Testis (tissue), 3 donors: ENCODE measurements around the gene SH3RF2. TPM values are rescaled to one million over a fixed set of nuclear protein-coding genes. Genes with fewer than 3 reads are reported as not detected.
A peak's percentile ranks its signal among the peaks of the same experiment; 100 is the strongest.

ENCODE experiments used
- DNase-seq: peaks from one replicate; pipeline ENCODE4 v3.0.0-alpha.2; 2019
- H3K27ac ChIP-seq, 2 donors: fragments of 200-600 bp; sonication (generic); one replicate each; pipeline ENCODE4 v1.5.1; 2019
- H3K27me3 ChIP-seq: fragments of 200-600 bp; sonication (generic); one replicate; pipeline ENCODE4 v1.5.1; 2019
- H3K36me3 ChIP-seq: fragments of 200-600 bp; sonication (generic); one replicate; pipeline ENCODE4 v1.5.1; 2017; ENCODE audit warnings: low read depth; ENCODE audit errors: missing control alignments
- H3K4me1 ChIP-seq: fragments of 200-600 bp; sonication (generic); one replicate; pipeline ENCODE4 v1.5.1; 2019
- H3K4me3 ChIP-seq, 2 donors: fragments of 200-600 bp; sonication (generic); one replicate each; pipeline ENCODE4 v1.5.1; 2017 to 2019
- H3K9me3 ChIP-seq: fragments of 200-600 bp; sonication (generic); one replicate; pipeline ENCODE4 v1.5.1; 2017
- CTCF ChIP-seq, 3 experiments: fragments of 450-650 bp in 2 of 3; fragments of 200-600 bp in 1 of 3; sonication (generic) in 1 of 3; IDR thresholded peaks; one replicate each; pipeline ENCODE4 v1.5.1; 2016 to 2019; ENCODE audit warnings: antibody characterized with exemption in 3 of 3, mild to moderate bottlenecking in 2 of 3, moderate library complexity in 1 of 3
- POLR2A ChIP-seq: fragments of 450-650 bp; IDR thresholded peaks from one replicate; pipeline ENCODE4 v1.6.1; 2017; ENCODE audit warnings: antibody characterized with exemption, mild to moderate bottlenecking, moderate library complexity
- WGBS, 2 donors: methylation state at CpG; one replicate each; pipeline ENCODE4 v1.1.5; 2018; 5-methylcytosine and 5-hydroxymethylcytosine counted together
- intact Hi-C: fragments of 100-400 bp; cut with DNase I; formaldehyde crosslinking; loops from one replicate; pipeline ENCODE4 v1.15.1; 2023; ENCODE audit warnings: low total_unique reads
- polyA plus RNA-seq: library from polyadenylated mRNA; stranded (reverse); fragments of 350-450 nt; fragmentation: Illumina TruSeq; extraction: RNeasy Lipid Tissue Mini Kit (QIAGEN cat#74804); gene quantifications from one replicate; pipeline ENCODE4 v1.2.3, GENCODE V29; 2014; ENCODE audit warnings: low read depth, low replicate concordance; ENCODE audit not compliant: insufficient read depth
- total RNA-seq, 2 donors: library from RNA; depleted of rRNA; stranded (reverse); fragments of >200 nt; gene quantifications; one replicate each; pipeline ENCODE4 v1.2.3, GENCODE V29; 2016

The SH3RF2 gene
- total and polyA plus RNA-seq, 3 donors from 2014 or later, result 127 to 416 (median 378) TPM

GRCh38 chr5:145967296-145967695 lies 30.9 kb downstream of the SH3RF2 start:
- no peaks in the 10 kb centered on the region for H3K27me3 ChIP-seq
- TF ChIP-seq POLR2A (no peak), CTCF (IDR thresholded peaks at IDR 0.05) (no peak)
- 91 to 93% methylated on average over 2 of the region's 2 CpGs for WGBS, 2 donors
- peak overlapping the region in 1 of 2 donors; percentile 41 for H3K27ac ChIP-seq
- DNase-seq, result no peak
- H3K4me3 ChIP-seq, result no peak overlapping the region
- no peaks in the 10 kb centered on the region for H3K36me3 ChIP-seq
- H3K9me3 ChIP-seq, result no peaks in the 10 kb centered on the region
- intact Hi-C loops, result no loop called here
- H3K4me1 ChIP-seq, result peaks cover 3% of the 10 kb centered on the region

- no peak for TF ChIP-seq CTCF (IDR thresholded peaks at IDR 0.05)
- TF ChIP-seq POLR2A, result no peak
- Histone ChIP-seq H3K36me3 (no peaks in the 10 kb centered on the region), H3K27me3 (no peaks in the 10 kb centered on the region), H3K4me3 (no peak overlapping the region), H3K27ac (no peak overlapping the region), H3K9me3 (no peaks in the 10 kb centered on the region), H3K4me1 (peaks cover 3% of the 10 kb centered on the region)
- 24 to 61% methylated on average over 4 of the region's 4 CpGs for WGBS, 2 donors
- no peak for DNase-seq
- intact Hi-C loops, result no loop called here
Measured at GRCh38 chr5:145968970-145969713, 32.8 kb downstream of the SH3RF2 start.

GRCh38 chr5:145969714-145970092 lies 33.3 kb downstream of the SH3RF2 start:
- H3K27ac ChIP-seq, result no peak overlapping the region
- no peaks in the 10 kb centered on the region for H3K27me3 ChIP-seq
- TF ChIP-seq POLR2A (no peak), CTCF (IDR thresholded peaks at IDR 0.05) (no peak)
- peaks cover 3% of the 10 kb centered on the region for H3K4me1 ChIP-seq
- 45 to 66% methylated on average over 2 of the region's 2 CpGs for WGBS, 2 donors
- intact Hi-C loops, result no loop called here
- H3K4me3 ChIP-seq, result no peak overlapping the region
- no peaks in the 10 kb centered on the region for H3K36me3 ChIP-seq
- DNase-seq, result no peak
- H3K9me3 ChIP-seq, result no peaks in the 10 kb centered on the region

- TF ChIP-seq CTCF (IDR thresholded peaks at IDR 0.05), result no peak
- TF ChIP-seq POLR2A, result no peak
- WGBS, 2 donors, result 80 to 89% methylated on average over 2 of the region's 2 CpGs
- H3K4me3 ChIP-seq, result no peak overlapping the region
- intact Hi-C loops, result no loop called here
- H3K4me1 ChIP-seq, result peaks cover 10% of the 10 kb centered on the region
- H3K9me3 ChIP-seq, result no peaks in the 10 kb centered on the region
- no peak for DNase-seq
- no peaks in the 10 kb centered on the region for H3K36me3 ChIP-seq
- H3K27ac ChIP-seq, result no peak overlapping the region
- no peaks in the 10 kb centered on the region for H3K27me3 ChIP-seq
Measured at GRCh38 chr5:145971108-145971507, 34.7 kb downstream of the SH3RF2 start.

GRCh38 chr5:145971701-145972100 lies 35.3 kb downstream of the SH3RF2 start:
- no peak for DNase-seq
- H3K9me3 ChIP-seq, result no peaks in the 10 kb centered on the region
- intact Hi-C loops, result no loop called here
- H3K4me3 ChIP-seq, result no peak overlapping the region
- H3K27ac ChIP-seq, result no peak overlapping the region
- 91 to 96% methylated on average over 1 of the region's 1 CpG for WGBS, 2 donors
- TF ChIP-seq CTCF (IDR thresholded peaks at IDR 0.05) (no peak), POLR2A (no peak)
- no peaks in the 10 kb centered on the region for H3K27me3 ChIP-seq
- H3K4me1 ChIP-seq, result peaks cover 15% of the 10 kb centered on the region
- no peaks in the 10 kb centered on the region for H3K36me3 ChIP-seq
